HepG2 (cell line): ENCODE results near the gene DOCK3. TPM values are rescaled to one million over a fixed set of nuclear protein-coding genes. Genes with fewer than 3 reads are reported as not detected.

Experiments used
- ATAC-seq: fragments of 200-7000 bp; cut with Tn5 transposase; 3 replicates; pipeline ENCODE4 v1.9.1; 2020; ENCODE audit warnings: mild to moderate bottlenecking, moderate library complexity
- BruUV-seq: library from RNA; stranded (reverse); fragments of 400-500 nt; replicated peaks from 2 replicates; lab custom pipeline; 2021; lab: Mats Ljungman, UMichigan
- CTCF ChIA-PET: fragments of 300-600 bp; formaldehyde crosslinking; extraction: SDS; loops from one replicate; lab custom pipeline; 2021; ENCODE audit warnings: low total read pairs, inconsistent platforms, low intra/inter-chr PET ratio; lab: Yijun Ruan, JAX
- POLR2A ChIA-PET: fragments of 350-600 bp; sonication (Branson Sonifier 250); formaldehyde crosslinking; loops from one replicate; lab custom pipeline; 2020; ENCODE audit warnings: antibody characterized with exemption, inconsistent platforms; lab: Yijun Ruan, JAX
- DNase-seq: peaks from one replicate; pipeline ENCODE4 v3.0.0-alpha.2; 2015; ENCODE audit warnings: low spot score
- FAIRE-seq: peaks from 3 replicates; lab custom pipeline; 2011; peaks lifted over from hg19 to GRCh38; lab: Jason Lieb, UNC
- H2AFZ ChIP-seq: one replicate; pipeline ENCODE4 v1.6.1; 2011; ENCODE audit warnings: low read length, inconsistent platforms
- H3K27ac ChIP-seq: fragments of 300-600 bp; 3 replicates; pipeline ENCODE4 v1.8.0; 2011; ENCODE audit warnings: mixed run types, mild to moderate bottlenecking, mixed read lengths, low read length, inconsistent platforms; ENCODE audit not compliant: insufficient read depth; ENCODE audit errors: extremely low read length
- H3K27me3 ChIP-seq, 2 experiments: fragments of 200-600 bp in 1 of 2; 2 replicates in 1 of 2; 3 replicates in 1 of 2; pipeline versions ENCODE4 v1.6.0 to v1.8.0; 2011; ENCODE audit warnings: low read length in 2 of 2, mild to moderate bottlenecking in 2 of 2, moderate library complexity in 2 of 2, inconsistent platforms in 1 of 2; ENCODE audit not compliant: insufficient read depth in 2 of 2, control insufficient read depth in 1 of 2
- H3K36me3 ChIP-seq, 2 experiments: fragments of 200-600 bp in 1 of 2; replicated peaks in 1 of 2; 2 replicates in 1 of 2; 3 replicates in 1 of 2; pipeline versions ENCODE4 v1.5.1 to v1.8.0; 2011; ENCODE audit warnings: low read length in 2 of 2, inconsistent platforms in 1 of 2; ENCODE audit not compliant: insufficient read depth in 2 of 2, control insufficient read depth in 1 of 2
- H3K4me1 ChIP-seq: 2 replicates; pipeline ENCODE4 v1.5.1; 2012; ENCODE audit warnings: low read length, inconsistent platforms; ENCODE audit not compliant: insufficient read depth
- H3K4me2 ChIP-seq: 2 replicates; pipeline ENCODE4 v1.6.0; 2011; ENCODE audit warnings: low read depth, low read length, inconsistent platforms
- H3K4me3 ChIP-seq, 3 experiments: fragments of 200-600 bp in 1 of 3; sonication (generic), shearing (Covaris generic) in 1 of 3; replicated peaks in 1 of 3; 2 replicates each; pipeline ENCODE4 v1.5.1; 2011 to 2016; ENCODE audit warnings: low read length in 3 of 3, inconsistent platforms in 2 of 3, low read depth in 2 of 3, mild to moderate bottlenecking in 2 of 3, control low read depth in 1 of 3, mixed read lengths in 1 of 3; ENCODE audit not compliant: insufficient read depth in 1 of 3
- H3K79me2 ChIP-seq: one replicate; pipeline ENCODE4 v1.6.1; 2011; ENCODE audit warnings: low read length, inconsistent platforms; ENCODE audit not compliant: insufficient read depth
- H3K9ac ChIP-seq: 2 replicates; pipeline ENCODE4 v1.6.0; 2011; ENCODE audit warnings: mild to moderate bottlenecking, low read depth, low read length, inconsistent platforms; ENCODE audit not compliant: insufficient read depth
- H3K9me3 ChIP-seq: 2 replicates; pipeline ENCODE4 v1.5.1; 2012; ENCODE audit warnings: mild to moderate bottlenecking, low read length
- H4K20me1 ChIP-seq: 2 replicates; pipeline ENCODE4 v1.6.0; 2011; ENCODE audit warnings: inconsistent platforms, mild to moderate bottlenecking, low read length, moderate library complexity; ENCODE audit not compliant: insufficient read depth
- CHCHD3 ChIP-seq: sonication (generic); formaldehyde crosslinking; IDR thresholded peaks from 2 replicates; pipeline ENCODE4 v1.8.0; 2022; ENCODE audit warnings: mild to moderate bottlenecking, missing genetic modification reagents, moderate library complexity
- CHD2 ChIP-seq: IDR thresholded peaks from 2 replicates; pipeline ENCODE4 v1.6.1; 2011; ENCODE audit warnings: low read depth, low read length, improper control_type of control experiment
- HINFP ChIP-seq: sonication (generic); formaldehyde crosslinking; IDR thresholded peaks from 2 replicates; pipeline ENCODE4 v1.4.0; 2020; ENCODE audit warnings: low read depth, mild to moderate bottlenecking, missing genetic modification reagents
- RARA ChIP-seq: IDR thresholded peaks from 2 replicates; pipeline ENCODE4 v1.6.1; 2016; ENCODE audit warnings: missing genetic modification reagents, missing compliant biosample characterization
- SAFB2 ChIP-seq: sonication (generic); formaldehyde crosslinking; IDR thresholded peaks from 2 replicates; pipeline ENCODE4 v1.5.1; 2020; ENCODE audit warnings: missing genetic modification reagents, low read depth, mild to moderate bottlenecking, borderline replicate concordance
- STAG1 ChIP-seq: sonication (generic); formaldehyde crosslinking; IDR thresholded peaks from 2 replicates; pipeline ENCODE4 v1.4.0; 2020; ENCODE audit warnings: missing genetic modification reagents
- TRIM24 ChIP-seq: sonication (generic); formaldehyde crosslinking; IDR thresholded peaks from 2 replicates; pipeline ENCODE4 v1.8.0; 2022; ENCODE audit warnings: mild to moderate bottlenecking, missing genetic modification reagents
- YEATS4 ChIP-seq: sonication (generic); formaldehyde crosslinking; IDR thresholded peaks from 2 replicates; pipeline ENCODE4 v1.4.0; 2020; ENCODE audit warnings: missing genetic modification reagents, borderline replicate concordance
- ZMYM3 ChIP-seq: sonication (generic); formaldehyde crosslinking; IDR thresholded peaks from 2 replicates; pipeline ENCODE4 v1.5.1; 2020; ENCODE audit warnings: mild to moderate bottlenecking, missing genetic modification reagents
- ZNF160 ChIP-seq: sonication (generic); formaldehyde crosslinking; IDR thresholded peaks from 2 replicates; pipeline ENCODE4 v1.8.0; 2022; ENCODE audit warnings: mild to moderate bottlenecking, inconsistent platforms, missing genetic modification reagents
- ZNF234 ChIP-seq: sonication (generic); formaldehyde crosslinking; conservative IDR thresholded peaks from 2 replicates; pipeline ENCODE4 v1.5.1; 2020; ENCODE audit warnings: mild to moderate bottlenecking, missing genetic modification reagents
- ZNF260 ChIP-seq: sonication (generic); formaldehyde crosslinking; IDR thresholded peaks from 2 replicates; pipeline ENCODE4 v1.4.0; 2020; ENCODE audit warnings: missing genetic modification reagents, low read depth, mild to moderate bottlenecking, borderline replicate concordance
- ZNF557 ChIP-seq: sonication (generic); formaldehyde crosslinking; IDR thresholded peaks from 2 replicates; pipeline ENCODE4 v1.4.0; 2020; ENCODE audit warnings: missing genetic modification reagents
- ZNF720 ChIP-seq: sonication (generic); formaldehyde crosslinking; IDR thresholded peaks from 2 replicates; pipeline ENCODE4 v1.4.0; 2020; ENCODE audit warnings: missing genetic modification reagents
- ZNF878 ChIP-seq: sonication (generic); formaldehyde crosslinking; IDR thresholded peaks from 2 replicates; pipeline ENCODE4 v1.8.1; 2023; ENCODE audit warnings: mild to moderate bottlenecking, missing genetic modification reagents, moderate library complexity
- WGBS: methylation state at CpG from one replicate; pipeline ENCODE4 v1.1.6; 2017; ENCODE audit warnings: low lambda C conversion rate; 5-methylcytosine and 5-hydroxymethylcytosine counted together
- in situ Hi-C: cut with HindIII; loops from 2 replicates; pipeline ENCODE4 v1.10.0; 2017; ENCODE audit warnings: low pct_unique_long_range_greater_than_20kb; ENCODE audit not compliant: extremely low pct_ligation_motif_present
- intact Hi-C: fragments of 100-400 bp; cut with micrococcal nuclease; formaldehyde crosslinking; loops from one replicate; pipeline ENCODE4 v1.10.0; 2022; ENCODE audit not compliant: unreplicated experiment
- polyA plus RNA-seq, 8 experiments: library from polyadenylated mRNA; depleted of rRNA in 3 of 8; stranded (reverse) in 7 of 8; unstranded in 1 of 8; fragments of >200 nt; fragmentation: Illumina TruSeq in 4 of 8; extraction: Trizol in 4 of 8; gene quantifications; 2 replicates each; pipeline versions ENCODE4 v1.2.1 to v1.2.3, GENCODE V29; 2011 to 2016; ENCODE audit warnings: low read depth in 4 of 8, missing spikeins in 1 of 8, mixed read lengths in 1 of 8; ENCODE audit not compliant: insufficient read depth in 1 of 8
- total RNA-seq, 5 experiments: library from RNA; depleted of rRNA; stranded (reverse); fragments of >200 nt; fragmentation: Illumina TruSeq; extraction: Trizol; gene quantifications; 2 replicates each; pipeline ENCODE4 v1.2.3, GENCODE V29; 2016; ENCODE audit warnings: low read depth in 1 of 5

Gene DOCK3
- total and polyA plus RNA-seq, 2 of the 13 experiments (the other 11 are each of a cell fraction or from before 2014, with no cell fraction given): not detected

GRCh38 chr3:50806031-50806430 is 131.3 kb downstream of the DOCK3 start:
- Histone ChIP-seq H4K20me1 (no peaks in the 10 kb centered on the region), H3K4me1 (no peaks in the 10 kb centered on the region), H3K27ac (no peak overlapping the region), H3K27me3 (no peaks in the 10 kb centered on the region), H3K9ac (no peak overlapping the region), H3K36me3 (no peaks in the 10 kb centered on the region), H3K9me3 (peaks cover 13% of the 10 kb centered on the region; the same call in 1 of the 2 replicates), H2AFZ (no peak overlapping the region), H3K4me3 (no peak overlapping the region), H3K79me2 (no peaks in the 10 kb centered on the region), H3K4me2 (no peak overlapping the region)
- FAIRE-seq (no peak), DNase-seq (no peak), ATAC-seq (no peak)
- 0% methylated on average over 1 of the region's 1 CpG for WGBS
- CTCF ChIA-PET: no interaction called here
- POLR2A ChIA-PET: no interaction called here
- TF ChIP-seq HINFP (CRISPR knock-in tag) (no peak), ZNF260 (CRISPR knock-in tag) (no peak), ZMYM3 (CRISPR knock-in tag) (no peak), ZNF234 (CRISPR knock-in tag) (no peak)
- no TSS peak for BruUV-seq
- intact Hi-C loops: no loop called here
- in situ Hi-C loops: no loop called here

- ChIA-PET POLR2A (no interaction called here), CTCF (no interaction called here)
- Histone ChIP-seq H3K27me3 (no peaks in the 10 kb centered on the region), H3K36me3 (no peaks in the 10 kb centered on the region), H3K4me1 (no peaks in the 10 kb centered on the region), H3K27ac (no peak overlapping the region), H3K9me3 (peaks cover 7% of the 10 kb centered on the region; the same call in 1 of the 2 replicates), H2AFZ (no peak overlapping the region), H3K4me3 (no peak overlapping the region), H3K4me2 (no peak overlapping the region), H3K9ac (no peak overlapping the region), H4K20me1 (no peaks in the 10 kb centered on the region), H3K79me2 (no peaks in the 10 kb centered on the region)
- TF ChIP-seq YEATS4 (CRISPR knock-in tag) (no peak), RARA (CRISPR knock-in tag) (no peak), STAG1 (CRISPR knock-in tag) (no peak), ZNF557 (no peak), TRIM24 (no peak), ZNF720 (no peak), SAFB2 (CRISPR knock-in tag) (no peak), ZNF878 (no peak), CHCHD3 (CRISPR knock-in tag) (no peak), ZNF160 (CRISPR knock-in tag) (no peak), CHD2 (no peak)
- no TSS peak for BruUV-seq
- intact Hi-C loops: no loop called here
- in situ Hi-C loops: no loop called here
- DNase-seq (no peak), FAIRE-seq (no peak), ATAC-seq (no peak)
- WGBS: 7% methylated on average over 4 of the region's 4 CpGs
Measured at GRCh38 chr3:50806806-50807205, 132.1 kb downstream of the DOCK3 start.
